Body of pancreas (tissue), 4 donors: ENCODE measurements around the gene C9orf57.

Experiments
- POLR2A ChIP-seq, 3 donors: fragments of 450-650 bp; IDR thresholded peaks; one replicate each; pipeline ENCODE4 v1.6.1; 2016; ENCODE audit warnings: antibody characterized with exemption in 3 of 3, mild to moderate bottlenecking in 2 of 3
- TF ChIP-seq, protein P1 (sequence below), 7 experiments: fragments of 450-650 bp in 4 of 7; fragments of 200-600 bp in 3 of 7; sonication (generic) in 3 of 7; IDR thresholded peaks; one replicate each; pipeline ENCODE4 v1.5.1; 2016 to 2019; ENCODE audit warnings: antibody characterized with exemption in 7 of 7

DNA sequence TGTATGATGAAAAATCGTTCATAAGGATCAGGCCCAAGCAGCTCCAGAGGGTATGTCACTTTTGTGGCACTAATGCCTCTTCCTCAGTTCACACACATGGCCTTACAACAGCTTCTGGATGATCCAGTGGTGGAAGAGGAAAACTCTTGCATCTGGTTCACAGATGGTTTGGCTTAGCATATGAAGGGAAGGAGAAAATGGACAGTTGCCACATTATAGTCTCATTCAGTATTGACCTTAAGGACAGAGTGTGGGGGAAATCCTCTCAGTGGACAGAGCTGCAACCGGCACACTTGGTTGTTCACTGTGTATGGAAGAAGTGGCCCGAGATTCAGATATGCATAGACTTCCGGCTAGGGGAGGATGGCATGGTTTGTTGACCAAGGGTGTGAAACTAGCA, 22.8 kb downstream of the C9orf57 start:
- TF ChIP-seq, protein P1, sequence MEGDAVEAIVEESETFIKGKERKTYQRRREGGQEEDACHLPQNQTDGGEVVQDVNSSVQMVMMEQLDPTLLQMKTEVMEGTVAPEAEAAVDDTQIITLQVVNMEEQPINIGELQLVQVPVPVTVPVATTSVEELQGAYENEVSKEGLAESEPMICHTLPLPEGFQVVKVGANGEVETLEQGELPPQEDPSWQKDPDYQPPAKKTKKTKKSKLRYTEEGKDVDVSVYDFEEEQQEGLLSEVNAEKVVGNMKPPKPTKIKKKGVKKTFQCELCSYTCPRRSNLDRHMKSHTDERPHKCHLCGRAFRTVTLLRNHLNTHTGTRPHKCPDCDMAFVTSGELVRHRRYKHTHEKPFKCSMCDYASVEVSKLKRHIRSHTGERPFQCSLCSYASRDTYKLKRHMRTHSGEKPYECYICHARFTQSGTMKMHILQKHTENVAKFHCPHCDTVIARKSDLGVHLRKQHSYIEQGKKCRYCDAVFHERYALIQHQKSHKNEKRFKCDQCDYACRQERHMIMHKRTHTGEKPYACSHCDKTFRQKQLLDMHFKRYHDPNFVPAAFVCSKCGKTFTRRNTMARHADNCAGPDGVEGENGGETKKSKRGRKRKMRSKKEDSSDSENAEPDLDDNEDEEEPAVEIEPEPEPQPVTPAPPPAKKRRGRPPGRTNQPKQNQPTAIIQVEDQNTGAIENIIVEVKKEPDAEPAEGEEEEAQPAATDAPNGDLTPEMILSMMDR (IDR thresholded peaks at IDR 0.05): no peak
- TF ChIP-seq POLR2A (IDR thresholded peaks at IDR 0.05): no peak
